Transverse colon (tissue), 4 donors: ENCODE measurements around the gene LAMA2. TPM values are rescaled to one million over a fixed set of nuclear protein-coding genes. Genes with fewer than 3 reads are reported as not detected.
"Not testable (repeated sequence)": the region's sequence is repeated elsewhere in the genome, so short reads cannot be mapped to it uniquely, and the experiment has no call there.

Source experiments
- DNase-seq: peaks from one replicate; pipeline ENCODE4 v3.0.0-alpha.2; 2019
- H3K27ac ChIP-seq, 4 donors: fragments of 200-600 bp; sonication (generic); 2 replicates each; pipeline ENCODE4 v1.5.1; 2016 to 2018; ENCODE audit warnings: inconsistent platforms in 4 of 4
- H3K27me3 ChIP-seq: fragments of 200-600 bp; sonication (generic); 2 replicates; pipeline ENCODE4 v1.5.1; 2017; ENCODE audit warnings: inconsistent platforms
- H3K36me3 ChIP-seq, 4 donors: fragments of 200-600 bp; sonication (generic); 2 replicates each; pipeline ENCODE4 v1.5.1; 2017 to 2019; ENCODE audit warnings: inconsistent platforms in 4 of 4
- H3K4me1 ChIP-seq, 4 donors: fragments of 200-600 bp; sonication (generic); 2 replicates each; pipeline ENCODE4 v1.5.1; 2017 to 2020; ENCODE audit warnings: inconsistent platforms in 4 of 4
- H3K4me3 ChIP-seq, 4 donors: fragments of 200-600 bp; sonication (generic); 1 replicate in 1 of 4; 2 replicates in 3 of 4; pipeline versions ENCODE4 v1.5.1 to v1.6.1; 2017 to 2019; ENCODE audit warnings: inconsistent platforms in 4 of 4
- H3K9me3 ChIP-seq, 2 donors: fragments of 200-600 bp; sonication (generic); 2 replicates each; pipeline ENCODE4 v1.5.1; 2017 to 2019; ENCODE audit warnings: inconsistent platforms in 2 of 2
- CTCF ChIP-seq, 5 experiments: fragments of 200-600 bp in 3 of 5; fragments of 450-650 bp in 2 of 5; sonication (generic) in 3 of 5; IDR thresholded peaks; 1 replicate in 2 of 5; 2 replicates in 3 of 5; pipeline ENCODE4 v1.5.1; 2016 to 2017; ENCODE audit warnings: antibody characterized with exemption in 5 of 5, inconsistent platforms in 3 of 5, mild to moderate bottlenecking in 2 of 5, moderate library complexity in 1 of 5
- EP300 ChIP-seq: sonication (generic); formaldehyde crosslinking; IDR thresholded peaks from one replicate; pipeline ENCODE4 v1.6.1; 2017; ENCODE audit warnings: antibody characterized with exemption, low read depth
- POLR2A ChIP-seq: fragments of 450-650 bp; IDR thresholded peaks from one replicate; pipeline ENCODE4 v1.6.1; 2016; ENCODE audit warnings: antibody characterized with exemption, mild to moderate bottlenecking, moderate library complexity
- POLR2AphosphoS5 ChIP-seq, 3 donors: sonication (generic); formaldehyde crosslinking; IDR thresholded peaks; one replicate each; pipeline ENCODE4 v1.6.1; 2016; ENCODE audit warnings: antibody characterized with exemption in 3 of 3
- WGBS, 2 donors: methylation state at CpG; one replicate each; pipeline ENCODE4 v1.1.5; 2018; ENCODE audit warnings: low coverage in 1 of 2; 5-methylcytosine and 5-hydroxymethylcytosine counted together
- in situ Hi-C, 4 donors: fragments of 200-750 bp; cut with MboI; loops; one replicate each; pipeline versions ENCODE4 v1.15.0 to v1.15.1; 2017; ENCODE audit warnings: low sequenced_read_pairs in 3 of 4, low pct_ligation_motif_present in 1 of 4, low pct_unique_long_range_greater_than_20kb in 1 of 4
- intact Hi-C: fragments of 100-400 bp; cut with DNase I; formaldehyde crosslinking; loops from one replicate; pipeline ENCODE4 v1.15.1; 2023; ENCODE audit warnings: low total_unique reads
- total RNA-seq, 4 donors: library from RNA; depleted of rRNA; stranded (reverse); fragments of >200 nt; gene quantifications; one replicate each; pipeline ENCODE4 v1.1.0, GENCODE V29; 2016

Gene LAMA2
- total RNA-seq, 4 donors from 2014 or later, result 12.3 to 43.0 (median 32.1) TPM

DNA sequence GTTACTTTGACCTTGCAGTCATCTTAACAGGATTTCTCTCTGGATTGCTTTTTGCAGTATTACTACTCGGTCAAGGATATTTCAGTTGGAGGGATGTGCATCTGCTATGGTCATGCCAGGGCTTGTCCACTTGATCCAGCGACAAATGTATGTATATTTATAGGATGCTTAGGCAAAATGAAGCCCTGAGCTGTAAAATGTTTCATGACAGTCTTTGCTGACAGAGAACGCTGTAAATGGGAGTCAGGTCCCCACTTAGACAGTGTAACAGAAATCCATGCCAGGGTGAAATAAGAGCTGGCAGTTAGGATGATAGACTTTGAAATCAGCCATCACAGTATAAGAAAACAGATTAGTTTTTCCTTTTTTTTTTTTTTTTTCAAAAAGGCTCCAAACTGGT is 264.0 kb downstream of the LAMA2 start:
- WGBS, 2 donors, result 77 to 90% methylated on average over 3 of the region's 3 CpGs
- TF ChIP-seq POLR2AphosphoS5 (IDR thresholded peaks at IDR 0.05) (no peak), EP300 (no peak), CTCF (IDR thresholded peaks at IDR 0.05) (no peak), POLR2A (no peak)
- Histone ChIP-seq H3K36me3 (no peaks in the 10 kb centered on the region), H3K27ac (no peak overlapping the region), H3K4me3 (no peak overlapping the region), H3K27me3 (no peaks in the 10 kb centered on the region), H3K9me3 (no peaks in the 10 kb centered on the region), H3K4me1 (no peaks in the 10 kb centered on the region)
- in situ Hi-C loops, result no loop called here
- intact Hi-C loops, result no loop called here
- no peak for DNase-seq

- Histone ChIP-seq H3K27me3 (no peaks in the 10 kb centered on the region), H3K4me3 (no peak overlapping the region), H3K27ac (no peak overlapping the region), H3K4me1 (no peaks in the 10 kb centered on the region), H3K9me3 (no peaks in the 10 kb centered on the region), H3K36me3 (no peaks in the 10 kb centered on the region)
- DNase-seq, result no peak
- TF ChIP-seq CTCF (IDR thresholded peaks at IDR 0.05) (no peak), POLR2AphosphoS5 (IDR thresholded peaks at IDR 0.05) (no peak), EP300 (no peak), POLR2A (no peak)
- in situ Hi-C loops, result no loop called here
- intact Hi-C loops, result no loop called here
- 67 to 72% methylated on average over 4 of the region's 4 CpGs for WGBS, 2 donors
These were observed 267.6 kb downstream of the LAMA2 start for GRCh38 chr6:129150507-129150906.

DNA sequence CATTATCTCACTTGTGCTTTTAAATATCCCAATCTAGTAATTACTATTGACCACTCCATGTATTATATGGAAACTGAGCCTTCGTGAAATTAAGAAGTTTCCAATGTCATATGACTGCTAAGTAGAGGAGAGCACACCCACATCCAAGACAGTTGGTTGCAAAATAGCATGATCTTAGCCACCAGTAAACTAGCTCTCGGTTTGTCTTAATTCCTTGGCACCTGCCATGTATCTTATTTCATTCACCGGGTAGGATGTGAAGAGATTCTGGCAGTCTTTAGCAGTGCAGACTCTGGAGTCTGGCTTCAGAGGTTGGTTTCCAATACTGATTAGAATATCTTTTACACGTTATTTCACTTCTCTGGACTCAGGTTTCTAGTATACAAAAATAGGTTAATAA is 270.3 kb downstream of the LAMA2 start:
- Histone ChIP-seq H3K4me1 (no peaks in the 10 kb centered on the region), H3K27me3 (no peaks in the 10 kb centered on the region), H3K9me3 (no peaks in the 10 kb centered on the region), H3K27ac (no peak overlapping the region), H3K4me3 (no peak overlapping the region), H3K36me3 (no peaks in the 10 kb centered on the region)
- WGBS, 2 donors, result 81 to 87% methylated on average over 4 of the region's 4 CpGs
- DNase-seq, result no peak
- TF ChIP-seq POLR2A, result no peak
- no peak for TF ChIP-seq POLR2AphosphoS5 (IDR thresholded peaks at IDR 0.05)
- no peak for TF ChIP-seq CTCF (IDR thresholded peaks at IDR 0.05)
- in situ Hi-C loops (no loop called here), intact Hi-C loops (no loop called here)

- H3K9me3 ChIP-seq, H3K36me3 ChIP-seq, H3K4me1 ChIP-seq, H3K4me3 ChIP-seq, H3K27ac ChIP-seq, DNase-seq, H3K27me3 ChIP-seq, intact Hi-C loops, in situ Hi-C loops: not testable (repeated sequence)
- WGBS, 2 donors, result 92 to 96% methylated on average over 16 to 17 of the region's 17 CpGs
These were observed 276.3 kb downstream of the LAMA2 start for GRCh38 chr6:129159242-129159641.

DNA sequence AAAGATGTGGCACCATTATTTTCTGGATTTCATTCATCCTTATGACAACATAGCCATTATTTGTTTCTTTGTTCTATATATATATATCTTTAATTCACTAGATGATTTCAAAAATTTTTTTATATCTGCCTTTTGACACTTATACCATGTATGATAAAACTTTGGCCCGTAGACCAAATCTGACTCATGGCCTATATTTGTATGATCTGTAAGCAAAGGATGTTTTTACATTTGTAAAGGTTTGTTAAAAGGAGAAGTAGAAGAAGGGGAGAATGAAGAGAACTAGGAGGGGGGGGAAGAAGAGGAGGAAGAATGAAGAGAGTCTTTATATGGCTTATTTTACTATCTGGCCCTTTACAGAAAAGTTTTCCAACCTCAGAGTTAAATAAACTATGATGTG is 279.7 kb downstream of the LAMA2 start:
- no peak overlapping the region for H3K4me3 ChIP-seq
- H3K36me3 ChIP-seq, result no peaks in the 10 kb centered on the region
- no peak for DNase-seq
- no peak overlapping the region for H3K27ac ChIP-seq
- 85 to 100% methylated on average over 1 of the region's 1 CpG for WGBS, 2 donors
- intact Hi-C loops (no loop called here), in situ Hi-C loops (no loop called here)
- no peak for TF ChIP-seq POLR2A
- no peak for TF ChIP-seq EP300
- no peak for TF ChIP-seq POLR2AphosphoS5 (IDR thresholded peaks at IDR 0.05)
- no peak for TF ChIP-seq CTCF (IDR thresholded peaks at IDR 0.05)
- H3K27me3 ChIP-seq, result no peaks in the 10 kb centered on the region
- no peaks in the 10 kb centered on the region for H3K4me1 ChIP-seq
- H3K9me3 ChIP-seq, result no peaks in the 10 kb centered on the region
